Measurements from ENCODE around the gene MBP.

The MBP gene

DNA sequence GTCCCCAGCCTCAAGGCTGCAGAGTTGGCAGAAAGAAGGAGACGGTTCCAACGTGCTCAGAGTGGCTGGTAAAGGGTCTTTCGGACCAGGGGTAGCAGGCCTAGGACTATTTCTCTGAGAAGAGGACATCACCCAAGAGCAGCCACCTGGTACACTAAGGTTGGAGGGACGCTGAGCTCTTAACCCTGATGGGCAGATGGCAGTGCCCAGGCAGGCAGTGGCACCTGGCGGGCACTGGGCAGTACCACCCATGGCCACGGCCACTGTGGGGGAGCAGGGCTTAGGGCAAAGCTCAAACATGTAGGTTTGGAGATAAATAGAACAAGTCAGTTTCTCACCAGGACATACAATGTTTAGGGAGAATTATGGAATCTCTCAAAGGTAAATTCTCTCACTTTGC is 53.5 kb downstream of the MBP start:
- DNase-seq (ENCODE audit: low read depth): no peak
- TF ChIP-seq, protein P1, sequence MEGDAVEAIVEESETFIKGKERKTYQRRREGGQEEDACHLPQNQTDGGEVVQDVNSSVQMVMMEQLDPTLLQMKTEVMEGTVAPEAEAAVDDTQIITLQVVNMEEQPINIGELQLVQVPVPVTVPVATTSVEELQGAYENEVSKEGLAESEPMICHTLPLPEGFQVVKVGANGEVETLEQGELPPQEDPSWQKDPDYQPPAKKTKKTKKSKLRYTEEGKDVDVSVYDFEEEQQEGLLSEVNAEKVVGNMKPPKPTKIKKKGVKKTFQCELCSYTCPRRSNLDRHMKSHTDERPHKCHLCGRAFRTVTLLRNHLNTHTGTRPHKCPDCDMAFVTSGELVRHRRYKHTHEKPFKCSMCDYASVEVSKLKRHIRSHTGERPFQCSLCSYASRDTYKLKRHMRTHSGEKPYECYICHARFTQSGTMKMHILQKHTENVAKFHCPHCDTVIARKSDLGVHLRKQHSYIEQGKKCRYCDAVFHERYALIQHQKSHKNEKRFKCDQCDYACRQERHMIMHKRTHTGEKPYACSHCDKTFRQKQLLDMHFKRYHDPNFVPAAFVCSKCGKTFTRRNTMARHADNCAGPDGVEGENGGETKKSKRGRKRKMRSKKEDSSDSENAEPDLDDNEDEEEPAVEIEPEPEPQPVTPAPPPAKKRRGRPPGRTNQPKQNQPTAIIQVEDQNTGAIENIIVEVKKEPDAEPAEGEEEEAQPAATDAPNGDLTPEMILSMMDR (conservative IDR thresholded peaks at IDR 0.05; ENCODE audit: low read depth, low read length): no peak
- H3K4me3 ChIP-seq (ENCODE audit: low read length): no peak overlapping the region

DNA sequence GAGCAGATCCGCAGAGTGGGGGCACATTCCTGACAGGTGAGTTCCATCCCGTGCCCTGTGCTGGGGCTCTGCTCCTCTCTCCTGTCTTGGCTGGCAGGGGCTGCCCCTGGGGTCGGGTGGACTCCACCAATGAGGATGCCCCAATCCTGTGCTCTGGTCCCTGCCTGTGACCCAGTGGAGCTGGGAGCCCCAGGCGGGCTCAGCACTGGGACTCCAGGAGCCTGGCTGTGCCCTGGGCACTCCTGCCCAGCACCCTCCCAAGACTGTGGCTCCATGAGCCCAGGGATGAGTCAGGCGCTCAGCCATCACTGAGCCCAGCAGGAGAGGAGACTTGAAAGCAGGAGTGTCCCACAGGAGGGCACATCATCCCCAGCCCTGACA is 53.9 kb downstream of the MBP start:
- no peak overlapping the region for H3K4me3 ChIP-seq (ENCODE audit: low read length)
- TF ChIP-seq, protein P1 (conservative IDR thresholded peaks at IDR 0.05; ENCODE audit: low read depth, low read length): no peak
- no peak for DNase-seq (ENCODE audit: low read depth)

DNA sequence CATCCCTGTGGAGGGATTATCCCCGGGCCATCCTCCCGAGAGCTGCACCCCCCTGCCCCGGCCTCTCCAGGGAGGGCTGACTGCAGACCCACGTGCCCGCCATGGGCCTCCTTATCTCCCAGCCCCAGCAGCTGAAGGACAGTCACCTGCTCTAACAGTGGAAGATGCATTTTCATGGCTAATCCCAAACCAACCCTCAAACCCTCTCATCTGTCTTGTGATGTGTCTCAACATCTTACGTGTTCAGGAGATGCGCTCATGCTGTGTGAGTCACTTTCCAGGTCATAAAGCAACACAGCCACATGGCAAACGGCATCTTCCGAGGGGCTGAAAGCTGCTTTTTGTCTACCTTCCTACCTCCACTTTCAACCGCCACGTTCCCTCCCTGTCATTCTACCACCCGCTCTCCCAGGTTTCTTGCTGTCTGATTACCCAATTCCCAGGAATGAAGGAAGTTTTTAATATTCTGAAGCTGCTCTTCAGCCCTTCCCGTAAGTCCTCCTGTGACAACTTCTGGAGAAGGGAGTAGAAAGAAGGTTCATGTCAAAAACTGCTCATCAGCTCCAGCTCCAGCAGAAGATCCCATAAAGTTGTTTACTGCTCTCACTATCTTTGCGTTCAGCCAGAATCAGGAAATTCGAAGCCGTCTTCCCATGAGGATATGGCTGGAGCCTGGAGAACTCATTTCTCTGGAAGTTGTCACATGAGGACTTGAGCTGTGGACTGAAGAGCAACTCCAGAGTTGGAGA is 54.5 kb downstream of the MBP start:
- no peak for DNase-seq (ENCODE audit: low read depth)
- TF ChIP-seq, protein P1 (conservative IDR thresholded peaks at IDR 0.05; ENCODE audit: low read depth, low read length): no peak

DNA sequence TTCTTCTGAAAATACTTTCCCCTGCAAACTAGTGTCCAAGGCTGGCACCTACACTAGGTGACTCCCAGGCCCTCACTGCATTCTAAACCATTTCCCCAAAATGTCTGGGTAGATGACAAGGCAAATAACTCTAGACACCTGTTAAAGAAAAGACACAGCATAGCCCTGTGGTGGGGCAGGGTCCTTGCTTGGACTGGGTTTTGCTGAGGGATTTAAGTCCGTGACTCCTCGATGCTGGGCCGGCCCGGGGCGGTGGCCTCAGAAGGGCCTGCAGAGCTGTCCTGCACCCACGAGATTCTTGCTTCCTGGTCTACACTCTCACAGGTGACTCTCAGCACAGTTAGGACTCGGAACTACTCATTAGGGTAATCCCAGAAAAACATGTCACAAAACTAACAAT is 55.2 kb downstream of the MBP start:
- TF ChIP-seq, protein P1 (conservative IDR thresholded peaks at IDR 0.05; ENCODE audit: low read depth, low read length): no peak
- H3K4me3 ChIP-seq (ENCODE audit: low read length): no peak overlapping the region
- no peak for DNase-seq (ENCODE audit: low read depth)

More for the DNA sequence above, 54.5 kb downstream of the MBP start:
- no peak overlapping the region for H3K4me3 ChIP-seq (ENCODE audit: low read length)

DNA sequence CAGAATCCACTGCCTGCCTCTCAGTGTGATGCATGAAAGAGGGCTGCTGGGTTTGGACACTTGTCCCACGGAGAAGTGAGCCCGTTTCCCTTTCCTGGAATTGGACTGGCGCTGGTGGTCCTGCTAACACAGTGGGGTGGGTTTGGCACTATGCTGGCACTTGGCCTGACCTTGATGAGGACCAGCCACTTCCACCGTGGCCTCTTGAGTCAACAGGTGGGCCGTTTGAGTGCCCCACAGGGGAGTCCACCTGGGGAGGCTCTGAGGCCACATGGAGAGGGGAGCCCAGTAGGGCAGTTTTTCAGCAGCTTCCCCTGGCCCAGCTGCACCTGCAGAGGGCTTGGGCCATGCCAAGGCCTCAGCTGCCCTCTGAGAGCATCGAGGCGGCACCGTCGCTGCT is 56.5 kb downstream of the MBP start:
- DNase-seq (ENCODE audit: low read depth): no peak
- TF ChIP-seq, protein P1 (conservative IDR thresholded peaks at IDR 0.05; ENCODE audit: low read depth, low read length): no peak
- no peak overlapping the region for H3K4me3 ChIP-seq (ENCODE audit: low read length)

DNA sequence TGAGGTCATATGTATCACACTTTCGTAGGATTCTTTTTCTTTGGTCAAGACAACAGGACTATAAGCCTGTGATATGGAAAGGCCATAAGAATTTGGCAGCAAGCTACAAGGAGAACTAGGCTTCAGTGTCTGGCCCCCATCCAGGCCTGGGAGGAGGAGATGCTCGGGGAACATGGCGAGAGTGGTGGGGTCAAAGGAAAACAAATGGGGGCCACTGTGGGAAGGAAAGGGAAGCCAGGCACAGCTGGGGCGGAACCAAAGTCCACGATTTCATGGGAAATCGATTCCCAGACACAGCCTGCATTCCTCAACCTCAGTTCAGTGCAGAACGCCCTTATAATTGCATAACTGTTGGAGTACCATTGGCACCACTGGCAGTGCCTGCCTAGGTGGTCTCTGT is 58.2 kb downstream of the MBP start:
- H3K4me3 ChIP-seq (ENCODE audit: low read length): no peak overlapping the region
- DNase-seq (ENCODE audit: low read depth): no peak
- TF ChIP-seq, protein P1 (conservative IDR thresholded peaks at IDR 0.05; ENCODE audit: low read depth, low read length): no peak

DNA sequence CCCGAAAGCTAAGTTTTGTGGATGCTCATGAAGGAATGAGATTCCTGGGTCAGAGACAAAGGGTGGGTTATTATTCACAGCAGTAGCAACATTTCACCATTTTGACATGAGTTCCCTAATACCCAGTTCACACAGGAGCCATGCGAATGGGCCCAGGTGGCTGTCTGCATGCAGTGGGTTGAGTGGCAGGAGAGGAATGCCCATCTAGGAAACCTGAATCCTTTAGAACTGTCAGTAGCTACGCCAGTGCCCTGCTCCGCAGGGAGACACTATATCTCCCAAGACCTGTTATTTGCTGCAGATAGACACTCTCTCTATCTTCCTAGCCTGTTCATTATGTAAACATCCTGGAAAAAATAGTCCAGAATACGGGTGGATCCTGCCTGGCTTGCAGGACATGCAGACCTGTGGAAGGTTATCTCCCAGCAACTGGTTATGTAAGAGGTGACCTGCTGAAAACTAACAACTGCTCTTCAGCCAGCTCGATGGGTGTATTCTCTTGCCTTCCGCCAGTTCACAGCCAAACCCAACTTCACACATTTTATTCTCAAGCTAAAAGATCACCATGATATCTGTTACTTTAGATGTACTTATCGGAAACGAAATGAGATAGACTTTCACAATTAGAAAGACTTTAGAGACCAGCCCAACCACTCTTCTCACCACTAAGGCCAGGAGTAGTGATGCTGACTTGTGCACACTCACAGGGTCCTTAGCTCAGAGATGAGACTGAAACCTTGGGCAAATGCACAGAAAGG is 59.1 kb downstream of the MBP start:
- H3K4me3 ChIP-seq (ENCODE audit: low read length): no peak overlapping the region
- TF ChIP-seq, protein P1 (conservative IDR thresholded peaks at IDR 0.05; ENCODE audit: low read depth, low read length): no peak
- no peak for DNase-seq (ENCODE audit: low read depth)
